DMS153 treated with DMSO at 0.1 percent for 48 hours (cell line): ENCODE measurements around the gene CCL7.
A peak's percentile ranks its signal among the peaks of the same experiment; 100 is the strongest.

Source experiments
- DNase-seq: peaks from one replicate; lab custom pipeline; 2025; ENCODE audit not compliant: unreplicated experiment; lab: John Stamatoyannopoulos, UW

Gene CCL7

GRCh38 chr17:34246446-34246845 lies 23.6 kb upstream of the CCL7 start:
- DNase-seq: no peak

GRCh38 chr17:34246881-34247280 lies 23.1 kb upstream of the CCL7 start:
- DNase-seq: no peak

GRCh38 chr17:34248511-34249024 lies 21.5 kb upstream of the CCL7 start:
- no peak for DNase-seq

- DNase-seq: no peak
Measured at GRCh38 chr17:34249061-34249460, 21.0 kb upstream of the CCL7 start.

GRCh38 chr17:34249478-34249877 lies 20.5 kb upstream of the CCL7 start:
- no peak for DNase-seq

GRCh38 chr17:34251186-34251585 lies 18.8 kb upstream of the CCL7 start:
- no peak for DNase-seq

- DNase-seq: no peak
Measured at GRCh38 chr17:34252095-34252443, 18.0 kb upstream of the CCL7 start.

- no peak for DNase-seq
Measured at GRCh38 chr17:34252444-34253138, 17.4 kb upstream of the CCL7 start.

- no peak for DNase-seq
Measured at GRCh38 chr17:34253139-34253525, 16.9 kb upstream of the CCL7 start.

GRCh38 chr17:34254146-34254545 lies 15.9 kb upstream of the CCL7 start:
- DNase-seq: no peak

GRCh38 chr17:34254651-34255380 lies 15.2 kb upstream of the CCL7 start, which contains the start of gene CCL2:
TSS of gene CCL2 (plus strand) at chr17:34255285. CDS start at chr17:34255350, 65 bp downstream.
- DNase-seq: peak; percentile 29

GRCh38 chr17:34255381-34255732 lies 14.7 kb upstream of the CCL7 start:
- no peak for DNase-seq

- no peak for DNase-seq
Measured at GRCh38 chr17:34255841-34256240, 14.2 kb upstream of the CCL7 start.

GRCh38 chr17:34257299-34257985 lies 12.6 kb upstream of the CCL7 start:
- DNase-seq: no peak

- no peak for DNase-seq
Measured at GRCh38 chr17:34257986-34258326, 12.1 kb upstream of the CCL7 start.

GRCh38 chr17:34259146-34259545 lies 10.9 kb upstream of the CCL7 start:
- DNase-seq: no peak

GRCh38 chr17:34260861-34261260 lies 9.2 kb upstream of the CCL7 start:
- no peak for DNase-seq

- DNase-seq: no peak
Measured at GRCh38 chr17:34261568-34262337, 8.3 kb upstream of the CCL7 start.

GRCh38 chr17:34265711-34266110 lies 4.3 kb upstream of the CCL7 start:
- no peak for DNase-seq

- peak; percentile 44 for DNase-seq
Measured at GRCh38 chr17:34275881-34276280, 5.9 kb downstream of the CCL7 start.

- no peak for DNase-seq
Measured at GRCh38 chr17:34276826-34277225, 6.8 kb downstream of the CCL7 start.
